Memory B cell (primary cell): Measurements from ENCODE around the gene CHMP5.

Experiments used
- ATAC-seq: fragments of 150-1000 bp; cut with Tn5 transposase; 2 replicates; pipeline ENCODE4 v1.10.0; 2021; ENCODE audit warnings: low read depth, mild to moderate bottlenecking, moderate library complexity
- DNase-seq, 2 donors: peaks; one replicate each; pipeline ENCODE4 v3.0.0; 2022; ENCODE audit warnings: low spot score in 2 of 2
- H3K27ac Mint-ChIP-seq: one replicate; pipeline ENCODE4 v1.8.0; 2022; ENCODE audit warnings: mild to moderate bottlenecking, moderate library complexity, mixed read lengths
- H3K27me3 Mint-ChIP-seq: one replicate; pipeline ENCODE4 v1.8.0; 2022; ENCODE audit warnings: mixed read lengths
- H3K36me3 Mint-ChIP-seq: one replicate; pipeline ENCODE4 v1.8.0; 2022; ENCODE audit warnings: mild to moderate bottlenecking, mixed read lengths
- H3K4me1 Mint-ChIP-seq: one replicate; pipeline ENCODE4 v1.8.0; 2022; ENCODE audit warnings: mixed read lengths
- H3K4me3 Mint-ChIP-seq: one replicate; pipeline ENCODE4 v1.8.0; 2022; ENCODE audit warnings: mild to moderate bottlenecking, moderate library complexity, mixed read lengths
- H3K9me3 Mint-ChIP-seq: one replicate; pipeline ENCODE4 v1.8.0; 2022; ENCODE audit warnings: mixed read lengths

CHMP5 gene

DNA sequence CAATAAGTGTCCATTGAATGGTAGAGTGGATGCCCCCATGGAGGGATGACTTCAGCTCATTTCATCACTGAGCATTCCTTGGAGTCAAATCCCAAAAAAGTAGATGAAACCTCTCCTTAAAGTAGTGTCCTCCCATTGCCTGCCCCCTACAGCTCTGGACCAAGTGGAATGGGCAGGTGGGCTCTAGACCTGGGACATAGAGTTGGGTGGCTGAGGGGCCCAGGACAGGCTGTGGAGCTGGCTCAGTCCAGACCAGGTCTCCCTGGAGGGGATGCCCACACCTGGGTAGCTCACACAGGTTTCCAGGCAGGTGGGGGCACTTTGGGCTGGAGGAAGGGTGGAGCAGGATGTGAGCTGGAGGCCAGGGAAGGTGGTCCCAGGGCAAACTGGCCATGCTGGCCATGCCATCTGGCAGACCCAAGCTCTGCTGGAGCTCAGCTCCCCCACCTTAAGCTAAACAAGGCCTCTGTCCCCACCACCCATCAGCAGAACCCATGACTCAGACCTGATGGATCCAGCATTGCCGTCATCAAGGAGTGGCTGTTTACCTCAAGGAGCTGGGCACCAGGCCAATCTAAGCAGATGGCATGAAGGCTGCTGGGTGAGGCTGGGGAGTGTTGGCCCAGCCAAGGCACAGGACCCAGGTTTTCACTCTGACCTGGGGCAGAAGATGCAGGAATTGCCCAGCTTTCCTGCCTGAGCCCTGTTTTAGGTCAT is 31.1 kb upstream of the CHMP5 start:
- no peaks in the 10 kb centered on the region for H3K9me3 Mint-ChIP-seq
- no peaks in the 10 kb centered on the region for H3K36me3 Mint-ChIP-seq
- H3K27ac Mint-ChIP-seq: no peak overlapping the region
- no peaks in the 10 kb centered on the region for H3K4me1 Mint-ChIP-seq
- DNase-seq: no peak
- peaks cover 9% of the 10 kb centered on the region for H3K27me3 Mint-ChIP-seq
- no peak overlapping the region for H3K4me3 Mint-ChIP-seq
- ATAC-seq: no peak

DNA sequence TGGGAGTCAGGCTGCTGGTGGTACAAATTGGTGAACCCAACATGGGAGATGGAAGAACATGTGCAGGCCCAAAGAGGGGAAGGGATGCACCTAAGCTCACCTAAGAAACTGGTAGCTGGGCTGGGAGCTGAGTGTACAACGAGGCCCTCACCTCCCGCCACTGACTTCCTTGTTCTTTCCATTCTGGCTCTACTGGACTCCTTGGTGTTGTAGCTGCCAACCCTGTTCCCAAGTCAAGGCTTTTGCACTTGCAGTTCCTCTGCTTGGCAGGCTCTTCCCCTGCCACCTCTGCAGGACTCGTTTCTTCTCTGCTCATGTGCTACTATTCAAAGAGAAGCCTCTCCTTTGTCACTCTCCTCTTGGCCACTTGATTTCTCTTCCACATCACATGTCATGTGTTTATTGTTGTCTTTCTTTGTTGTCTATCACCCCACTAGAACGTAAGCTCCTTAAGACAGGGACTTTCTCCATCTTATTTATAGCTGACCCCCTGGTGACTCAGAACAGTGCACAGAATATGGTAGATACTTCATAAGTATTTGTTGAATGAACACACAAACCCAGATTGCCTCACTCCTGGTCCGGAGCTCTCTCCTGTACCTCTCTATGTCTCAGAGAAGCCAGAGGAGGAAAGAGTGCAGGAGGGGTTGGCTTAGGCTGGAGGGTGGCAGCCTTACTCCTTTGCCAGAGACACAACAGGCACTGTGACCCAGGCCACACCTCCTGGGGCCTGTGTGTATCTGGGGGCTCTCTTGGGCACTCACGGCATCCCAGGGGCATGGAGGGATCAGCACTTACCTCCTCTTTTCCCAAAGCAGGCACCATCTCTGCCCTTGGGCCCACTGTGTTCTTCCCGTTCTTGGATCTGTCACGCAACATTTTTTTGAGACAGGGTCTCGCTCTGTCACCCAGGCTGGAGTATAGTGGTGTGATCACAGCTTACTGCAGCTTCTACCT is 30.1 kb upstream of the CHMP5 start:
- H3K27ac Mint-ChIP-seq: no peak overlapping the region
- ATAC-seq: no peak
- DNase-seq: no peak
- no peaks in the 10 kb centered on the region for H3K36me3 Mint-ChIP-seq
- no peaks in the 10 kb centered on the region for H3K9me3 Mint-ChIP-seq
- H3K4me3 Mint-ChIP-seq: no peak overlapping the region
- peaks cover 9% of the 10 kb centered on the region for H3K27me3 Mint-ChIP-seq
- no peaks in the 10 kb centered on the region for H3K4me1 Mint-ChIP-seq

DNA sequence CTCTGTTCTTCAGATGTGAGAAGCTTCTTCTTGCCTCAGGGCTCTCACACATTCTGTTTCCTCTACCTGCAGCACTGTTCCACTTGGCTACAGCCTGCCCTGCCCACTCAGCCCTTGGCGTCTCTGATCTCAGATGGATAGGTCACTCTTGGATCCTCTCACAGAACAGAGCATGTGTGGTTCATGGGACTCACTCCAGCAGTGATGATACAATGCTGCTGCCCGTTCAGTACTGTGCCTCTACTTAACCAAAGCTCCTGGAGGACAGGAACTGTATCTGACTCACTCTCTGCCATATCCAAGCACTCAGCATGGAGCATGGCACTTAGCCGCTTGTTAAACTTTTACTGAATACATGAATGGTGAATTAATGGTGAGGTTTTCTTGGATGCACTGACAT is 28.3 kb upstream of the CHMP5 start:
- ATAC-seq: no peak
- Mint-ChIP-seq H3K27ac (no peak overlapping the region), H3K4me3 (no peak overlapping the region), H3K9me3 (no peaks in the 10 kb centered on the region), H3K36me3 (no peaks in the 10 kb centered on the region), H3K4me1 (no peaks in the 10 kb centered on the region), H3K27me3 (peaks cover 11% of the 10 kb centered on the region)
- DNase-seq: no peak

DNA sequence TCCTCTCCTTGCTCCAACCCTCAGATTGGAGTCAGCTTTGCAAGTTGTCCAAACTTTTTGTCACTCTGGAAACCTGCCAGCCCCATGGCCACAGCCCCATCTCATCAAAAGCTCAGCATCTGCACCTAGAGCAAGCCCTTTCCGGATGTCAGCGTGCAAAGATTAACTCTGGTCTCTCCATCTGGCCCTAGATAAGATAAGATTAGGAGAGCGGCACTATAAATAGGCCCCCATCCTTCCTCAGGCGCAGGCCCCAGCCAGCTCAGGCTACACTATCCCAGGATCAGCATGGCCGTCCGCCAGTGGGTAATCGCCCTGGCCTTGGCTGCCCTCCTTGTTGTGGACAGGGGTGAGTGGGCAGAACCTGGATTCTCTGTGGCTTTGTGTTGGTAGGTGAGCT is 24.9 kb upstream of the CHMP5 start, which contains the start of gene SPINK4:
Gene SPINK4, plus strand, starts transcription at position 247 of the 400 bp plus-strand sequence. Its CDS starts 42 bp downstream, at position 289.
- Mint-ChIP-seq H3K4me1 (no peaks in the 10 kb centered on the region), H3K9me3 (no peaks in the 10 kb centered on the region), H3K36me3 (no peaks in the 10 kb centered on the region), H3K4me3 (no peak within 1 kb of the TSS), H3K27ac (no peak within 1 kb of the TSS), H3K27me3 (peaks cover 11% of the 10 kb centered on the region)
- DNase-seq (no peak), ATAC-seq (no peak)

DNA sequence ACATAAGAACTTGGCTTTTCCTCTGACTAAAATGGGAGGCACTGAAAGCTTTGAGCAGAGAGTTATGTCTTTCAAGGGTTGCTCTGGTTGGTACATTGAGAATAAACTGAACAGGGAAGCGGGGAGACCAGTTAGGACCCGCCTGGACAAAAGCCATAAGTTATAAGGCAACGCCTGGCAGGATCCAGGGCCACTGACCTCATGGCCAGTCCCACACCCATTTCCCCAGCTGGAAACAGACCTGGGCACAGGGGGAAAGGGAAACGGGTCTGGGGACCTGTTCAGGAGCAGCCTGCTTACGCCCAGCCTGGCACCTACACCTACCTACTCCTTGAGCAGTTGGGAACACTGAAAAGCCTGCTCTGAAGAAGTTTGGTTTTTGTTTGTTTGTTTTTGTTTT is 23.6 kb upstream of the CHMP5 start:
- DNase-seq: no peak
- Mint-ChIP-seq H3K27me3 (peaks cover 4% of the 10 kb centered on the region), H3K4me3 (no peak overlapping the region), H3K9me3 (no peaks in the 10 kb centered on the region), H3K4me1 (no peaks in the 10 kb centered on the region), H3K36me3 (no peaks in the 10 kb centered on the region), H3K27ac (no peak overlapping the region)
- ATAC-seq: no peak

DNA sequence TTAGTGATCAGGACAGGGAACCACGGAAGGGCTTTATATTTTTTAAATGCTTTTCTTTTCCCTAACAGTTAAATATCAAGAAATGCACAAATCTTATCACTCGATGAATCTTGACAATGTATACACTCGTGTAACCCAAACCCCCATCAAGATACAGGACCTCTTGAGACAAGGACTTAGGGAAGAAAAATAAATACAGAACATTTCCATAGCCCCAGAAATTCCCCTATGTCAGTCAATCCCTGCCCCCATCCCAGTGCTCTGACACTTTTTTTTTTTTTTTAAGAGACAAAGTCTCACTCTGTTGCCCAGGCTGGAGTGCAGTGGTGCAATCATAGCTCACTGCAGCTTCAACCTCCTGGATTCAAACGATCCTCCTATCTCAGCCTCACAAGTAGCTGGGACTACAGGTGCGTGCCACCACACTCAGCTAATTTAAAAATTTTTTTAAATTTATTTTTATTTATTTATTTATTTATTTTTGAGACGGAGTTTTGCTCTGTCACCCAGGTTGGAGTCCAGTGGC is 22.2 kb upstream of the CHMP5 start:
- DNase-seq: no peak
- H3K9me3 Mint-ChIP-seq: no peaks in the 10 kb centered on the region
- peaks cover 2% of the 10 kb centered on the region for H3K27me3 Mint-ChIP-seq
- H3K36me3 Mint-ChIP-seq: peaks cover 3% of the 10 kb centered on the region
- H3K4me3 Mint-ChIP-seq: no peak overlapping the region
- ATAC-seq: no peak
- H3K27ac Mint-ChIP-seq: no peak overlapping the region
- H3K4me1 Mint-ChIP-seq: no peaks in the 10 kb centered on the region

DNA sequence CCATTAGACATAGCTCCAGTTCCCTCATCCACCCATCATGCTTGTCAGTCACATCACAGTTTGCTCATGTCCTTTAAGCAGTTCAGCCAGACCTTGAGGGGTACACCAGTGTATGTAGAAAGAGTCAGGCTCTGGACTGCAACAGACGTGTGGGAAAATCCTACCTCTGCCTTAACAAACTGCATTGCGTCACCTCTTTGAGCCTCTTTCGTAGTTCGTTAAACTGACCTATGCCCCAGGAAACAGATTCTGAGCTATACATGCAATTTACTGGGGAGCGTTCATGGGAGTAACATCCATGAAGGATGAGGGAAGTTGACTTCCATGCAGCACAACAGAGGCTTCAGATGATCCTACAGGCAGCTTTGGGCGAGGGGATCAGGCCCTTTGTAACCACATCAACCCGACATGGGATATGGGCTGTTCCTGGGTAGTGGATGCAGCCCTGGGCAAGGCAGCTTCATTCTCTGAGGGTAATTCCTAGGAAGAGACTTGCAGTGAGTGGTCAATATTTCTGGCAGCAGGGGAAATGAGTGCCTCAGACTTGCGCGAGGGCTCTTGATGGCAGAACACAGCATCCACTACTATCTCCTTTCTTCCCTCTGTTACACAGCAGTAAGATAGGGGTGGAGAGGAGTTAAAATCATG is 20.6 kb upstream of the CHMP5 start:
- H3K27ac Mint-ChIP-seq: no peak overlapping the region
- H3K9me3 Mint-ChIP-seq: no peaks in the 10 kb centered on the region
- H3K36me3 Mint-ChIP-seq: peaks cover 6% of the 10 kb centered on the region
- H3K27me3 Mint-ChIP-seq: peaks cover 2% of the 10 kb centered on the region
- DNase-seq (no peak), ATAC-seq (no peak)
- H3K4me3 Mint-ChIP-seq: no peak overlapping the region
- no peaks in the 10 kb centered on the region for H3K4me1 Mint-ChIP-seq

DNA sequence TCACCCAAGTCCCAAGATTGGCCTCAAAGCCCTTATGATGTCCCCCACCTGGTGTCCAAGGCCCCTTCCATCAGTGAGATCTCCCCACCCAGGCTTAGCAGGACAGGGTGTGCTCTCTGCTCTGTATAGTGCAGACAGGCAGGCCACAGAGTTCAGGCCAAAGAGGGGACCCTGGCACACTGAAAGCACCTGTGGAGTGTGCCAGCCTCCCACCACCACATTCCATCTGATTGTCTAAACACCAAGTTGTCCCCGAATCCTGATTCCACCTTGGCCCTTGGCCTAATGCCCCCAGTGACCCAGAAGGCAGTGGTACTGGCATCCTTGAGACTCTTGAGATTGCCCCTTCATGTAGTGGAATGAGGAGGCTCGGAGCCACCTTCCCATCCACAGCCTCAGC is 19.5 kb upstream of the CHMP5 start:
- H3K4me1 Mint-ChIP-seq: peaks cover 6% of the 10 kb centered on the region
- no peak overlapping the region for H3K27ac Mint-ChIP-seq
- peaks cover 6% of the 10 kb centered on the region for H3K36me3 Mint-ChIP-seq
- H3K4me3 Mint-ChIP-seq: no peak overlapping the region
- H3K9me3 Mint-ChIP-seq: no peaks in the 10 kb centered on the region
- H3K27me3 Mint-ChIP-seq: peaks cover 2% of the 10 kb centered on the region
- ATAC-seq (no peak), DNase-seq (no peak)

DNA sequence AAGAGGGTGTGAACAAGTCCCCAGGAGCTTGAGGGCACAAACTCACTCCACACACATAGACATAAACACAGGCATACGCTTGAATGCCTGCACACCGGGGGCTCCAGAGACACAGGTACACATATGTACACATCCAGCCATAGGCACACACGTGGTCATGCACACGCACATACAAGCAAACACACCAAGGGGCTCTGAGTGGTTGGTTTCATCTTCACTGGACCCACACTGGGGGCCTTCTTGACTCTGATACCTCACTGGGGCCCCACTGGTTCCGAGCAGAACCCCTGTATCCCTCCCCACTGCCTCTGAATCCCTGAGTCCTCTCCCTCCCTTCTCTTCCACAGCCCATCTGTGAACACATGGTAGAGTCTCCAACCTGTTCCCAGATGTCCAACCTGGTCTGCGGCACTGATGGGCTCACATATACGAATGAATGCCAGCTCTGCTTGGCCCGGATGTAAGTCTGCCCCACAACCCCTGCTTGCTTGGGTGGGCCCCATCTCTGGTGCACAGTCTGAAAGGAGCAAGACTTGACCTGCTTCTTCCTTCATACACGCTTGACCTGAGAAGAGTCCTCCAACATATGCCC is 18.5 kb upstream of the CHMP5 start:
- no peaks in the 10 kb centered on the region for H3K27me3 Mint-ChIP-seq
- peaks cover 6% of the 10 kb centered on the region for H3K4me1 Mint-ChIP-seq
- peaks cover 7% of the 10 kb centered on the region for H3K36me3 Mint-ChIP-seq
- H3K4me3 Mint-ChIP-seq: no peak overlapping the region
- no peaks in the 10 kb centered on the region for H3K9me3 Mint-ChIP-seq
- ATAC-seq (no peak), DNase-seq (no peak)
- no peak overlapping the region for H3K27ac Mint-ChIP-seq

DNA sequence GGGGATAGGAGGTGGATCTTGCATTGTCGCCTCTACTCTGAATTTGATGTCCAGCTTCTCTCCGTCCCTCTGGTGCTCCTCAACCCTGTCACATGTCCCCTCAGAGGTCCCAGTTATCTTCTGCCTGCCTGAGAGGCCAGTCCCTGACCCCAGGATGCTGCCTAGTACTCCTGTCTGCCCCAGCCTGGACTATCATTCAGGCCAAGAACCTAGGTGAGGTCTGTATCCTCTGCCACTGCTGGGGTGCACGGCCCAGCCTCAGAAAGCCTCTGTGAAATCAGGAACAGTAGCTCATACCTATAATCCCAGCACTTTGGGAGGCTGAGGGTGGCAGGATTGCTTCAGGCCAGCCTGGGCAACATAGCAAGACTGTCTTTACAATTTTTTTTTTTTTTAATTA is 16.2 kb upstream of the CHMP5 start:
- Mint-ChIP-seq H3K4me1 (peaks cover 6% of the 10 kb centered on the region), H3K9me3 (no peaks in the 10 kb centered on the region), H3K36me3 (peaks cover 13% of the 10 kb centered on the region), H3K27me3 (no peaks in the 10 kb centered on the region), H3K4me3 (no peak overlapping the region), H3K27ac (no peak overlapping the region)
- ATAC-seq (no peak), DNase-seq (no peak)

DNA sequence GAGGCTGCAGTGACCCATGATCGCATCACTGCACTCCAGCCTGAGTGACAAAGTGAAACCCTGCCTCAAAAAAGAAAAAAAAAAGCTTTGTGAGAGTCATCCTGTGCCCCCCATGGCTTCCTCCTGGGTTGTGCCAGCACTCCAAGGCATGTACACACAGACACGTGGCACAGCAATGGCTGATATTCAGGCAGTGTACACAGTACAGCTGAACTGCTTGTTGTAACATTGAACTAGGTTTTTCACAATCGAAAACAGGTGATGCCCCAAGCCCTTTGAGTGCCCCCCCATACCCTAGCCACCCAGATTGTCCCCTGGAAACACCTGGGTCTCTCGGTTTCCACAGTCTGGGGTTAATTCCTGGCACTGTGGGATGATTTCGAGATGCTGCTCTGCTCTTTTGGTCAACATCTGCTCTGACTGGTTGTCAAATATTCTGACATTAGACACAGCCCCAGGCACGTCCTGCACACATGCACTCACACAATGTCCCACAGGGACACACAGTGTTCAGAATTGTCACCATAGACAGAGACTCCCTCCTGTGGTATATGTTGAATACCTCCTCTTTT is 15.7 kb upstream of the CHMP5 start:
- no peaks in the 10 kb centered on the region for H3K27me3 Mint-ChIP-seq
- H3K4me3 Mint-ChIP-seq: no peak overlapping the region
- no peaks in the 10 kb centered on the region for H3K9me3 Mint-ChIP-seq
- no peak for DNase-seq
- H3K36me3 Mint-ChIP-seq: peaks cover 13% of the 10 kb centered on the region
- no peak overlapping the region for H3K27ac Mint-ChIP-seq
- H3K4me1 Mint-ChIP-seq: peaks cover 6% of the 10 kb centered on the region
- ATAC-seq: peak; percentile 24

DNA sequence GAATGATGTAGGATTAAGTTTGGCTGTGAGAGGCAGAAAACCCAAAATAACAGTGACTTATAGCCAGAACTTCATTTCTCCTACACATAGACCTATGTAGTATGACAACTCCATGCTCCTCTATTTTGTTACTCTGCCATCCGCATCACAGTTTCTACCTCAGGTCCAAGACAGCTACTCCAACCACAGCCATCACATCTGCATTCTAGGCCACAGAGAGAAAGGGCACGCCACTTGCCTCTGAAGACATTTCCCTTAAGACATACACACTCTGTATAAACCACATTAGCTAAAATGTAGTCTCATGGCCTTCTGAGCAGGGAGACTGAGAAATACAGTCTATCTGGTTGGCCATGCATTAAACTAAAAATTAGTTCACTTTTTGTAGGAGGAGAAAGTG is 14.9 kb upstream of the CHMP5 start:
- no peak for DNase-seq
- no peak overlapping the region for H3K27ac Mint-ChIP-seq
- no peaks in the 10 kb centered on the region for H3K27me3 Mint-ChIP-seq
- no peaks in the 10 kb centered on the region for H3K9me3 Mint-ChIP-seq
- no peak overlapping the region for H3K4me3 Mint-ChIP-seq
- peaks cover 13% of the 10 kb centered on the region for H3K36me3 Mint-ChIP-seq
- no peak for ATAC-seq
- peaks cover 6% of the 10 kb centered on the region for H3K4me1 Mint-ChIP-seq

DNA sequence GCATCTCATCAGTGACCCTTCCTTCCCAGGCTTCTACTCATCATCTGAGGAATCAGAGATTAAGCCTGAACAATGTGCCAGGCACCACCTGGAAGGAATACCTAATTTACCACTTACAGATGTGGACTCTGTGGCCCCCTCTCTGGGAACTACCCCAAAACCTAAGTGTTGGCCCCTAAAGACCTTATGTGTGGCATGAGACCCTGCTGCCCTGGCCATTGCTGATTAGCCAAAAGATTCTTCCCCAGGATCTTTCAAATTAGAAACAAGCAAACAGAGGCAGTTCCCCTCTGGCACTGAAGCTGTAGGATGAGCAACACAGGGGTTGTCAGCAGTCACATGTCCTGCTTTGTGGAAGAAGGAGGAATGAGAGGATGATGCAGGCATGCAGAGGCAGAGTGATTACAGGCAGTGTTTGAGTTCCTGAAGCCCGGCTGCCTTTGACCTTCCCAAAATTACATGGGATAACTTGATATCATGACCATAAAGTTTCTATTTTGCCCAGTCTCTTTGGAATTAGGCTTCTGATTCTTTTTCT is 14.3 kb upstream of the CHMP5 start:
- Mint-ChIP-seq H3K36me3 (peaks cover 13% of the 10 kb centered on the region), H3K27me3 (no peaks in the 10 kb centered on the region), H3K4me1 (peaks cover 6% of the 10 kb centered on the region), H3K4me3 (no peak overlapping the region), H3K27ac (no peak overlapping the region), H3K9me3 (no peaks in the 10 kb centered on the region)
- no peak for DNase-seq
- no peak for ATAC-seq
